Kidney (tissue), 14 donors: ENCODE data around the gene NPAS3. TPM values are rescaled to one million over a fixed set of nuclear protein-coding genes. Genes with fewer than 3 reads are reported as not detected.

Experiments used
- DNase-seq, 5 donors: peaks; one replicate each; pipeline ENCODE4 v3.0.0-alpha.2; 2013 to 2020
- FAIRE-seq: peaks from 2 replicates; lab custom pipeline; 2012; peaks lifted over from hg19 to GRCh38; lab: Jason Lieb, UNC
- H3K27ac ChIP-seq, 2 donors: one replicate each; pipeline ENCODE4 v1.7.0; 2013; ENCODE audit warnings: low read depth in 2 of 2, low read length in 2 of 2, inconsistent platforms in 1 of 2
- H3K27me3 ChIP-seq: one replicate; pipeline ENCODE4 v1.7.1; 2013; ENCODE audit warnings: low read length, inconsistent platforms; ENCODE audit not compliant: control insufficient read depth, insufficient read depth
- H3K36me3 ChIP-seq, 3 donors: one replicate each; pipeline versions ENCODE4 v1.7.0 to v1.7.1; 2013; ENCODE audit warnings: low read length in 3 of 3, control low read depth in 1 of 3, inconsistent platforms in 1 of 3; ENCODE audit not compliant: insufficient read depth in 3 of 3, control insufficient read depth in 2 of 3
- H3K4me1 ChIP-seq, 3 donors: one replicate each; pipeline versions ENCODE4 v1.7.0 to v1.7.1; 2013; ENCODE audit warnings: low read length in 3 of 3, inconsistent platforms in 1 of 3, low read depth in 1 of 3; ENCODE audit not compliant: control insufficient read depth in 2 of 3, insufficient read depth in 2 of 3
- H3K4me3 ChIP-seq, 3 donors: one replicate each; pipeline versions ENCODE4 v1.7.0 to v1.8.1; 2013; ENCODE audit warnings: low read length in 3 of 3, control low read depth in 1 of 3, inconsistent platforms in 1 of 3
- H3K9ac ChIP-seq, 3 donors: one replicate each; pipeline versions ENCODE4 v1.7.0 to v1.7.1; 2013; ENCODE audit warnings: low read length in 3 of 3, control low read depth in 1 of 3, inconsistent platforms in 1 of 3
- H3K9me3 ChIP-seq, 3 donors: one replicate each; pipeline versions ENCODE4 v1.7.0 to v1.7.1; 2013; ENCODE audit warnings: low read length in 3 of 3, control low read depth in 1 of 3, inconsistent platforms in 1 of 3; ENCODE audit not compliant: control insufficient read depth in 2 of 3, insufficient read depth in 1 of 3
- CTCF ChIP-seq: IDR thresholded peaks from 3 replicates; pipeline ENCODE4 v1.5.1; 2012; ENCODE audit warnings: mild to moderate bottlenecking, moderate library complexity, borderline replicate concordance; ENCODE audit not compliant: insufficient read depth; ENCODE audit errors: extremely low read depth
- intact Hi-C: fragments of 100-400 bp; cut with DNase I; formaldehyde crosslinking; loops from one replicate; pipeline ENCODE4 v1.11.1; 2022
- polyA plus RNA-seq: library from polyadenylated mRNA; stranded (reverse); fragments of 350-450 nt; fragmentation: Illumina TruSeq; extraction: RNeasy Lipid Tissue Mini Kit (QIAGEN cat#74804); gene quantifications from one replicate; pipeline ENCODE4 v1.2.3, GENCODE V29; 2014; ENCODE audit warnings: low read depth, low replicate concordance; ENCODE audit not compliant: insufficient read depth
- total RNA-seq: library from RNA; stranded (reverse); fragmentation: NEBNext Ultra II Directional; extraction: Animal tissue kit (Norgen Biotek cat#: 25700); gene quantifications from one replicate; pipeline ENCODE4 v1.2.1, GENCODE V29; 2021
- donor health status: control.
- donor health status: control.
- donor health status: control.
- donor health status: control.
- donor health status: control.
- donor health status: DM: yes; HTN: yes; CAD: no.
- donor health status: Normal renal cell carcinoma (clear cell type).

Gene NPAS3
- total and polyA plus RNA-seq, 2 donors from 2014 or later: 0.82 to 5.0 TPM

GRCh38 chr14:33762161-33762851 is 823.6 kb downstream of the NPAS3 start:
- H3K9ac ChIP-seq: no peak overlapping the region
- no peaks in the 10 kb centered on the region for H3K27me3 ChIP-seq
- no peak overlapping the region for H3K27ac ChIP-seq
- no peak overlapping the region for H3K4me3 ChIP-seq
- DNase-seq: no peak
- H3K4me1 ChIP-seq: no peaks in the 10 kb centered on the region
- H3K9me3 ChIP-seq: no peaks in the 10 kb centered on the region
- no peak for TF ChIP-seq CTCF
- H3K36me3 ChIP-seq: no peaks in the 10 kb centered on the region
- intact Hi-C loops: no loop called here
- no peak for FAIRE-seq

- no peak overlapping the region for H3K9ac ChIP-seq
- H3K4me3 ChIP-seq: no peak overlapping the region
- no peak for FAIRE-seq
- DNase-seq: peak in 4 of 5 donors; percentile 62 to 69 (median 66)
- intact Hi-C loops: no loop called here
- H3K36me3 ChIP-seq: no peaks in the 10 kb centered on the region
- no peak overlapping the region for H3K27ac ChIP-seq
- no peaks in the 10 kb centered on the region for H3K9me3 ChIP-seq
- no peaks in the 10 kb centered on the region for H3K4me1 ChIP-seq
- H3K27me3 ChIP-seq: no peaks in the 10 kb centered on the region
- no peak for TF ChIP-seq CTCF
These were observed 826.4 kb downstream of the NPAS3 start for GRCh38 chr14:33764876-33765650.

- no peaks in the 10 kb centered on the region for H3K36me3 ChIP-seq
- DNase-seq: no peak
- no peak for FAIRE-seq
- no peaks in the 10 kb centered on the region for H3K27me3 ChIP-seq
- TF ChIP-seq CTCF: no peak
- H3K9me3 ChIP-seq: no peaks in the 10 kb centered on the region
- H3K4me3 ChIP-seq: no peak overlapping the region
- intact Hi-C loops: no loop called here
- no peaks in the 10 kb centered on the region for H3K4me1 ChIP-seq
- H3K9ac ChIP-seq: no peak overlapping the region
- no peak overlapping the region for H3K27ac ChIP-seq
These were observed 829.1 kb downstream of the NPAS3 start for GRCh38 chr14:33767586-33768457.
